Liver (tissue), 9 donors: ENCODE data around the gene B3GALT4. TPM values are rescaled to one million over a fixed set of nuclear protein-coding genes. Genes with fewer than 3 reads are reported as not detected.

Experiments
- DNase-seq: peaks from one replicate; pipeline ENCODE4 v3.0.0-alpha.2; 2017; ENCODE audit warnings: low spot score
- H3K27ac ChIP-seq, 2 donors: one replicate each; pipeline ENCODE4 v1.7.0; 2013; ENCODE audit warnings: inconsistent platforms in 2 of 2, low read length in 2 of 2, control low read depth in 1 of 2, low read depth in 1 of 2, mild to moderate bottlenecking in 1 of 2
- H3K27me3 ChIP-seq, 4 donors: one replicate each; pipeline versions ENCODE4 v1.6.1 to v1.7.0; 2013; ENCODE audit warnings: low read length in 3 of 4, inconsistent platforms in 1 of 4, mild to moderate bottlenecking in 1 of 4, moderate library complexity in 1 of 4; ENCODE audit not compliant: control insufficient read depth in 4 of 4, insufficient read depth in 4 of 4
- H3K36me3 ChIP-seq, 4 donors: one replicate each; pipeline versions ENCODE4 v1.6.1 to v1.7.0; 2013; ENCODE audit warnings: low read length in 3 of 4, mild to moderate bottlenecking in 3 of 4, low read depth in 1 of 4, moderate library complexity in 1 of 4; ENCODE audit not compliant: control insufficient read depth in 4 of 4, insufficient read depth in 3 of 4
- H3K4me1 ChIP-seq, 4 donors: one replicate each; pipeline versions ENCODE4 v1.6.1 to v1.7.0; 2013; ENCODE audit warnings: low read length in 3 of 4, mild to moderate bottlenecking in 3 of 4, moderate library complexity in 1 of 4; ENCODE audit not compliant: control insufficient read depth in 4 of 4, insufficient read depth in 4 of 4
- H3K4me3 ChIP-seq, 3 donors: one replicate each; pipeline versions ENCODE4 v1.6.1 to v1.7.0; 2013; ENCODE audit warnings: low read length in 3 of 3, control low read depth in 1 of 3, low read depth in 1 of 3, mild to moderate bottlenecking in 1 of 3
- H3K9ac ChIP-seq, 2 donors: one replicate each; pipeline ENCODE4 v1.7.0; 2013; ENCODE audit warnings: low read length in 2 of 2, mild to moderate bottlenecking in 2 of 2, moderate library complexity in 2 of 2, control low read depth in 1 of 2, low read depth in 1 of 2
- H3K9me3 ChIP-seq, 4 donors: one replicate each; pipeline versions ENCODE4 v1.6.1 to v1.7.0; 2013; ENCODE audit warnings: low read length in 3 of 4; ENCODE audit not compliant: control insufficient read depth in 4 of 4
- EGR1 ChIP-seq, 2 donors: IDR thresholded peaks; 2 replicates each; pipeline ENCODE4 v1.6.1; 2016 to 2018; ENCODE audit warnings: antibody characterized with exemption in 2 of 2, low read depth in 2 of 2
- FOXA1 ChIP-seq: IDR thresholded peaks from 2 replicates; pipeline ENCODE4 v1.6.1; 2016; ENCODE audit warnings: antibody characterized with exemption
- FOXA2 ChIP-seq: IDR thresholded peaks from 2 replicates; pipeline ENCODE4 v1.6.1; 2016; ENCODE audit warnings: antibody characterized with exemption
- GABPA ChIP-seq, 2 donors: IDR thresholded peaks in 1 of 2; conservative IDR thresholded peaks in 1 of 2; 2 replicates each; pipeline ENCODE4 v1.6.1; 2016; ENCODE audit warnings: antibody characterized with exemption in 2 of 2, mild to moderate bottlenecking in 1 of 2, moderate library complexity in 1 of 2
- HNF4A ChIP-seq, 2 donors: conservative IDR thresholded peaks; 2 replicates each; pipeline ENCODE4 v1.6.1; 2016; ENCODE audit warnings: antibody characterized with exemption in 2 of 2, mild to moderate bottlenecking in 2 of 2
- HNF4G ChIP-seq: IDR thresholded peaks from 2 replicates; pipeline ENCODE4 v1.6.1; 2016; ENCODE audit warnings: antibody characterized with exemption
- JUND ChIP-seq, 2 donors: IDR thresholded peaks; 2 replicates each; pipeline ENCODE4 v1.6.1; 2016; ENCODE audit warnings: antibody characterized with exemption in 2 of 2
- NR2F2 ChIP-seq: IDR thresholded peaks from 2 replicates; pipeline ENCODE4 v1.6.1; 2016; ENCODE audit warnings: antibody characterized with exemption
- RAD21 ChIP-seq, 2 donors: IDR thresholded peaks; 2 replicates each; pipeline ENCODE4 v1.6.1; 2016; ENCODE audit warnings: antibody characterized with exemption in 2 of 2, mild to moderate bottlenecking in 2 of 2
- RXRA ChIP-seq, 2 donors: IDR thresholded peaks; 2 replicates each; pipeline ENCODE4 v1.6.1; 2017 to 2018; ENCODE audit warnings: antibody characterized with exemption in 2 of 2, mild to moderate bottlenecking in 1 of 2
- SP1 ChIP-seq: IDR thresholded peaks from 2 replicates; pipeline ENCODE4 v1.6.1; 2018; ENCODE audit warnings: antibody characterized with exemption, mild to moderate bottlenecking
- TAF1 ChIP-seq: conservative IDR thresholded peaks from 2 replicates; pipeline ENCODE4 v1.6.1; 2016; ENCODE audit warnings: antibody characterized with exemption, mild to moderate bottlenecking
- YY1 ChIP-seq: IDR thresholded peaks from 2 replicates; pipeline ENCODE4 v1.6.1; 2016; ENCODE audit warnings: antibody characterized with exemption, mild to moderate bottlenecking
- WGBS: extraction: QIAGEN DNeasy Blood & Tissue Kit; methylation state at CpG from one replicate; pipeline ENCODE4 v1.1.7; 2013; 5-methylcytosine and 5-hydroxymethylcytosine counted together
- polyA plus RNA-seq, 2 donors: library from polyadenylated mRNA; stranded (reverse) in 1 of 2; unstranded in 1 of 2; fragments of 200-250 nt in 1 of 2; fragments of >200 nt in 1 of 2; fragmentation: Nextera tagmentation in 1 of 2; extraction: Ambion mirVana in 1 of 2; gene quantifications; one replicate each; pipeline versions ENCODE4 v1.2.1 to v1.2.3, GENCODE V29; 2013 to 2015
- total RNA-seq, 2 donors: library from RNA; depleted of rRNA; stranded (reverse); fragments of >200 nt; gene quantifications; one replicate each; pipeline ENCODE4 v1.2.3, GENCODE V29; 2014
- TF ChIP-seq, protein P1 (sequence below): IDR thresholded peaks from 2 replicates; pipeline ENCODE4 v1.6.1; 2016; ENCODE audit warnings: antibody characterized with exemption
- TF ChIP-seq, protein P2 (sequence below): fragments of 150-350 bp; IDR thresholded peaks from 2 replicates; pipeline ENCODE4 v1.5.1; 2017; ENCODE audit warnings: improper control_type of control experiment, low read depth, low read length; ENCODE audit not compliant: missing input control
- TF ChIP-seq, protein P3 (sequence below): IDR thresholded peaks from 2 replicates; pipeline ENCODE4 v1.6.1; 2016; ENCODE audit warnings: antibody characterized with exemption
- TF ChIP-seq, protein P4 (sequence below): IDR thresholded peaks from 2 replicates; pipeline ENCODE4 v1.6.1; 2016; ENCODE audit warnings: antibody characterized with exemption
- TF ChIP-seq, protein P5 (sequence below): IDR thresholded peaks from 2 replicates; pipeline ENCODE4 v1.6.1; 2016; ENCODE audit warnings: antibody characterized with exemption, mild to moderate bottlenecking
- donor health status: healthy.
- donor health status: healthy.
- donor health status: healthy.
- donor health status: healthy.
- donor health status: healthy.

B3GALT4 gene
- total and polyA plus RNA-seq, 4 donors: 1.5 to 2.7 (median 1.9) TPM

DNA sequence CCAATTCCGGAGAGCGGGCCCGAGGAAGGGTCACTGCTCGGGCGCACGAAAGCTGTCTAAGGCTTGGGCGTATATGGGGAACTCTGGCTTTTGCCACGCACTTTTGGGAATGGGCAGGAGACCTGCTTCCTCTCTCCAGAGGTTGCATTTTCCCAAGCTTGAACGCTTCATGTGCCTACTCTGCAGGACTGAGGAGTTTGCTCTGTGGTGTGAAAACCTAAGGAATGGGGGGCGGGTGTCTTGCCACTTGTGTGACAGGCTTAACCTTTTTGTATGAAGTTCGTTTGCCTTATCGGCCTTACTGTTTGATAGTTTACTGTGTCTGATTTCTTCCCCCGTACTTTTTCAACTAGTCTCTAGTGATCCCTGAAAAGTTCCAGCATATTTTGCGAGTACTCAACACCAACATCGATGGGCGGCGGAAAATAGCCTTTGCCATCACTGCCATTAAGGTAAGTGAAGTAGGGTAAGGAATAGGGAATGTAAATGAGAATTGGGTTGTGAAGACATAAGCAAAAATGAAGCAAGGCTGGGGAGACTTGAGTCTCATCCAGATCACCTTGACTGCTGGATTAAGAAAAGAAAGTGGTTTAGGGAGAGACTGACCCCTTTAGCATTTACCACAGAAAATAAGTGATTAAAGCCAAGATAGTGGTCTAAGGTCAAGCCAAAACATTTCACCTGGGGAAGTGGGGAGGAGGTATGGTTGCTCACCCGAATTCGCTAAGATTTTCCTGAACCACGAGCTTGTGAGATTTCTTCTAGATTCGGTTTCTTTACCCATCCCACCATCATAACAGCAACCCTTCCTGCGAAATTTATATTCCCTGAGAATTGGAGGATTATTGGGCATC lies 4.4 kb upstream of the B3GALT4 start:
- no peak for TF ChIP-seq RXRA (IDR thresholded peaks at IDR 0.05)
- TF ChIP-seq, protein P1, sequence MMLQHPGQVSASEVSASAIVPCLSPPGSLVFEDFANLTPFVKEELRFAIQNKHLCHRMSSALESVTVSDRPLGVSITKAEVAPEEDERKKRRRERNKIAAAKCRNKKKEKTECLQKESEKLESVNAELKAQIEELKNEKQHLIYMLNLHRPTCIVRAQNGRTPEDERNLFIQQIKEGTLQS: no peak
- TF ChIP-seq, protein P2, sequence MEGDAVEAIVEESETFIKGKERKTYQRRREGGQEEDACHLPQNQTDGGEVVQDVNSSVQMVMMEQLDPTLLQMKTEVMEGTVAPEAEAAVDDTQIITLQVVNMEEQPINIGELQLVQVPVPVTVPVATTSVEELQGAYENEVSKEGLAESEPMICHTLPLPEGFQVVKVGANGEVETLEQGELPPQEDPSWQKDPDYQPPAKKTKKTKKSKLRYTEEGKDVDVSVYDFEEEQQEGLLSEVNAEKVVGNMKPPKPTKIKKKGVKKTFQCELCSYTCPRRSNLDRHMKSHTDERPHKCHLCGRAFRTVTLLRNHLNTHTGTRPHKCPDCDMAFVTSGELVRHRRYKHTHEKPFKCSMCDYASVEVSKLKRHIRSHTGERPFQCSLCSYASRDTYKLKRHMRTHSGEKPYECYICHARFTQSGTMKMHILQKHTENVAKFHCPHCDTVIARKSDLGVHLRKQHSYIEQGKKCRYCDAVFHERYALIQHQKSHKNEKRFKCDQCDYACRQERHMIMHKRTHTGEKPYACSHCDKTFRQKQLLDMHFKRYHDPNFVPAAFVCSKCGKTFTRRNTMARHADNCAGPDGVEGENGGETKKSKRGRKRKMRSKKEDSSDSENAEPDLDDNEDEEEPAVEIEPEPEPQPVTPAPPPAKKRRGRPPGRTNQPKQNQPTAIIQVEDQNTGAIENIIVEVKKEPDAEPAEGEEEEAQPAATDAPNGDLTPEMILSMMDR: no peak
- TF ChIP-seq HNF4G: no peak
- TF ChIP-seq HNF4A (conservative IDR thresholded peaks at IDR 0.05): no peak
- TF ChIP-seq EGR1 (IDR thresholded peaks at IDR 0.05; ENCODE audit: low read depth in 2 of 2): no peak
- TF ChIP-seq, protein P3, sequence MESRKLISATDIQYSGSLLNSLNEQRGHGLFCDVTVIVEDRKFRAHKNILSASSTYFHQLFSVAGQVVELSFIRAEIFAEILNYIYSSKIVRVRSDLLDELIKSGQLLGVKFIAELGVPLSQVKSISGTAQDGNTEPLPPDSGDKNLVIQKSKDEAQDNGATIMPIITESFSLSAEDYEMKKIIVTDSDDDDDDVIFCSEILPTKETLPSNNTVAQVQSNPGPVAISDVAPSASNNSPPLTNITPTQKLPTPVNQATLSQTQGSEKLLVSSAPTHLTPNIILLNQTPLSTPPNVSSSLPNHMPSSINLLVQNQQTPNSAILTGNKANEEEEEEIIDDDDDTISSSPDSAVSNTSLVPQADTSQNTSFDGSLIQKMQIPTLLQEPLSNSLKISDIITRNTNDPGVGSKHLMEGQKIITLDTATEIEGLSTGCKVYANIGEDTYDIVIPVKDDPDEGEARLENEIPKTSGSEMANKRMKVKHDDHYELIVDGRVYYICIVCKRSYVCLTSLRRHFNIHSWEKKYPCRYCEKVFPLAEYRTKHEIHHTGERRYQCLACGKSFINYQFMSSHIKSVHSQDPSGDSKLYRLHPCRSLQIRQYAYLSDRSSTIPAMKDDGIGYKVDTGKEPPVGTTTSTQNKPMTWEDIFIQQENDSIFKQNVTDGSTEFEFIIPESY: no peak
- TF ChIP-seq GABPA (IDR thresholded peaks at IDR 0.05 in 1 of 2, conservative IDR thresholded peaks at IDR 0.05 in 1 of 2): no peak
- TF ChIP-seq YY1: no peak
- TF ChIP-seq, protein P4, sequence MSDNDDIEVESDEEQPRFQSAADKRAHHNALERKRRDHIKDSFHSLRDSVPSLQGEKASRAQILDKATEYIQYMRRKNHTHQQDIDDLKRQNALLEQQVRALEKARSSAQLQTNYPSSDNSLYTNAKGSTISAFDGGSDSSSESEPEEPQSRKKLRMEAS: no peak
- TF ChIP-seq, protein P5, sequence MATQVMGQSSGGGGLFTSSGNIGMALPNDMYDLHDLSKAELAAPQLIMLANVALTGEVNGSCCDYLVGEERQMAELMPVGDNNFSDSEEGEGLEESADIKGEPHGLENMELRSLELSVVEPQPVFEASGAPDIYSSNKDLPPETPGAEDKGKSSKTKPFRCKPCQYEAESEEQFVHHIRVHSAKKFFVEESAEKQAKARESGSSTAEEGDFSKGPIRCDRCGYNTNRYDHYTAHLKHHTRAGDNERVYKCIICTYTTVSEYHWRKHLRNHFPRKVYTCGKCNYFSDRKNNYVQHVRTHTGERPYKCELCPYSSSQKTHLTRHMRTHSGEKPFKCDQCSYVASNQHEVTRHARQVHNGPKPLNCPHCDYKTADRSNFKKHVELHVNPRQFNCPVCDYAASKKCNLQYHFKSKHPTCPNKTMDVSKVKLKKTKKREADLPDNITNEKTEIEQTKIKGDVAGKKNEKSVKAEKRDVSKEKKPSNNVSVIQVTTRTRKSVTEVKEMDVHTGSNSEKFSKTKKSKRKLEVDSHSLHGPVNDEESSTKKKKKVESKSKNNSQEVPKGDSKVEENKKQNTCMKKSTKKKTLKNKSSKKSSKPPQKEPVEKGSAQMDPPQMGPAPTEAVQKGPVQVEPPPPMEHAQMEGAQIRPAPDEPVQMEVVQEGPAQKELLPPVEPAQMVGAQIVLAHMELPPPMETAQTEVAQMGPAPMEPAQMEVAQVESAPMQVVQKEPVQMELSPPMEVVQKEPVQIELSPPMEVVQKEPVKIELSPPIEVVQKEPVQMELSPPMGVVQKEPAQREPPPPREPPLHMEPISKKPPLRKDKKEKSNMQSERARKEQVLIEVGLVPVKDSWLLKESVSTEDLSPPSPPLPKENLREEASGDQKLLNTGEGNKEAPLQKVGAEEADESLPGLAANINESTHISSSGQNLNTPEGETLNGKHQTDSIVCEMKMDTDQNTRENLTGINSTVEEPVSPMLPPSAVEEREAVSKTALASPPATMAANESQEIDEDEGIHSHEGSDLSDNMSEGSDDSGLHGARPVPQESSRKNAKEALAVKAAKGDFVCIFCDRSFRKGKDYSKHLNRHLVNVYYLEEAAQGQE: no peak
- no peak for TF ChIP-seq TAF1
- no peak for TF ChIP-seq SP1
- no peak for TF ChIP-seq JUND (IDR thresholded peaks at IDR 0.05)
- no peak for TF ChIP-seq RAD21 (IDR thresholded peaks at IDR 0.05)
- no peak for TF ChIP-seq NR2F2
- TF ChIP-seq FOXA1: no peak
- TF ChIP-seq FOXA2: no peak
- Histone ChIP-seq H3K9ac (peak overlapping the region; percentile 70 to 97), H3K27me3 (no peaks in the 10 kb centered on the region), H3K27ac (peak overlapping the region; percentile 25 to 87), H3K4me3 (peak overlapping the region; percentile 64 to 97 (median 79)), H3K36me3 (peaks cover 0 to 43% (median 26%) of the 10 kb centered on the region in 4 donors), H3K9me3 (no peaks in the 10 kb centered on the region), H3K4me1 (peaks cover 9 to 51% (median 41%) of the 10 kb centered on the region in 4 donors)
- 18% methylated on average over 22 of the region's 22 CpGs for WGBS
- no peak for DNase-seq
